Endometrial microvascular endothelial cells (primary cell): Measurements from ENCODE around the gene RET. TPM values are rescaled to one million over a fixed set of nuclear protein-coding genes. Genes with fewer than 3 reads are reported as not detected.

Source experiments
- in situ Hi-C: cut with HindIII; loops from 2 replicates; pipeline ENCODE4 v1.10.0; 2017; ENCODE audit warnings: low sequenced_read_pairs, low pct_unique_long_range_greater_than_20kb; ENCODE audit errors: inconsistent ontology term
- total RNA-seq: library from RNA; depleted of rRNA; stranded (reverse); fragments of >200 nt; gene quantifications from one replicate; pipeline ENCODE4 v1.2.3, GENCODE V29; 2015; ENCODE audit errors: inconsistent ontology term

The RET gene
- total RNA-seq, 1 donor from 2014 or later = not detected

DNA sequence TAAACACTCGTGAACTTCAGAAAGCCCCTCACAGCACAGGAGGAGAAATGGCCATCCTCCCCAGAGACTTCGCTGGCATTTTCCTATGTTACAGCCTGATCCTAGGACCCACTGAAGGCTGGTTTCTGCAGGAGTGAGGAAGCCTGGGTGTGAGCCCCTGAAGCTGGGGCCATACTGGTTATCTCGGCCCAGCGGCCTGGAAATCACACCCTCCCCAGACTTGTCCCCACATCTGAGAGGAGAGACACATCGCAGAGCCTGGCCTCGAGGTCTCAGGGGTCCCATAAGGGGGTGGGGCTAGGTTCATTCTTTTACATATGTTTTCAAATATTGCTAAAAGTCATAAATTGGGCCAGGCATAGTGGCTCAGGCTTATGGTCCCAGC lies 17.5 kb upstream of the RET start:
- in situ Hi-C loops = no loop called here

DNA sequence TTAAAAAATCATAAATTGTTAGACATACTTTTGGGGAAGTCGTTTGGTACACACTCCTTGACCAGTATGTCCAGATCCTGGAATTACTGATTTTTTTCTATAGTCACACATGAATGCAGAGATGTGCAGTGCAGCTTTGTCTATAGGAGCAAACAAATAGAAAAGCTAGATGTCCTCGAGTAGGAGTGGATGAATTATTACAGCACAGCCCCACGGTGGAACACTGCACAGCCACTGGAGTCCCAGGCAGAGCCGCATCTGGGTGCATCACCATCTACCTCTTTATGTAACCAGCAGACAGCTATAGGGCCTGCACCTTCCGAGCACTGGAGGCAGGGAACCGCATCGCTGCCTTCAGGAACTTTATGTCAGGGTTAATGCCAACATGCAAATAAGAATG lies 17.0 kb upstream of the RET start:
- in situ Hi-C loops = no loop called here

DNA sequence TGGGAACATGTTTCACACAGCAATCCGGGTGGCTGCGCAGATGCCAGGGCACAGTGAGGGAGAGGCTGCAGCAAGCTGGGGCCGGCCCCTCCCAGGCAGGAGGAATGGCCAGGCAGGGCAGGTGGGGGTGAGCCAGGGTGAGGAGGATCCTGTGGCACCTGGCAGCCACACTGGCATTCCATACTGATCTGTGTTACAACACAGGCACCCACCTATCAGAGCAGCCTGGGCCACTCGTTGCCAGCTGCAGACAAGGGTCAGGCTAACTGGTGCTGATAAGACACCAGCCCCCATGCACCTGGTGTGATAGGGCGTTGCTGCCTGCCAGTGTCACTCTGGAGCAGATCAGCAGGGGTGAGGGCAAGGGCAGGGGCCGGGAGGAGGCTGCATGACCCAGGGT lies 16.6 kb upstream of the RET start:
- in situ Hi-C loops = no loop called here

DNA sequence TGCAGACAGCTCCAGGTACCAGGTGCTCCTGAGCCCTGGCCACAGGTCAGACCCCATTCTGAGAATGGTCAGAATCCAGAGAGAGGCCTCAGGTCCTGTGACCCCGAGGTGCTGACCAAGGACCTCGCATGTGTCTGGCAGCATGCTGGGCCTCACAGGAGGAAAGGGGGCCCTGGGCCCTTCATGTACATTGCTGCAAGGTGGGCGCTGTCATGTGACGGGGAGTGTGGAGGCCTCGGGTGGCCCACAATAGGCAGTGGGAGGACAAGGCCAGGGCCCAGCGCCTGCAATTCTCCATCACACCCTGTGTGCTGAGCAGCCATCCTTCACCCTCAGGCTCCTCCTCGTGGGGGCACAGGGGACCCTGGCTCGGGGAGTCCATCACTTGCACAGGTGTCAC lies 15.5 kb upstream of the RET start:
- in situ Hi-C loops = no loop called here

DNA sequence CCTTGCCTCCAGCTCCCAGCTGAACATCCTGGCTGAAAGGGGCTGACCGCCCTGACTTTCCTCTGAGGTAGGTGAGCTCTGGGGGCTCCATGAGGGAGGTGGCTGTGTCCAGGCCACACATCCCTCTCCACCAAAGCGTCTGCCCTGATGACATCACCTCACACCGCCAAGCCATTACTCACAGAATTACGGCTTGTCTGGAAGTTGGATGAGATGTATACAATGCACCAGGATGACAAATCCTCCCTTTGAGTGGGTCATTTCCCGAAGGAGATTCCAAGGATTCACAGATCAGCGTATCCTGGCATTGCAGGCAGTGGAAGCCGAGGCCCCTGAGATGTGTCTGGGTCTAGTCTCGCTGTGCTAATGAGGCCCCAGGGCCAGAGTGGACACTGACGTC lies 15.1 kb upstream of the RET start:
- in situ Hi-C loops = no loop called here

DNA sequence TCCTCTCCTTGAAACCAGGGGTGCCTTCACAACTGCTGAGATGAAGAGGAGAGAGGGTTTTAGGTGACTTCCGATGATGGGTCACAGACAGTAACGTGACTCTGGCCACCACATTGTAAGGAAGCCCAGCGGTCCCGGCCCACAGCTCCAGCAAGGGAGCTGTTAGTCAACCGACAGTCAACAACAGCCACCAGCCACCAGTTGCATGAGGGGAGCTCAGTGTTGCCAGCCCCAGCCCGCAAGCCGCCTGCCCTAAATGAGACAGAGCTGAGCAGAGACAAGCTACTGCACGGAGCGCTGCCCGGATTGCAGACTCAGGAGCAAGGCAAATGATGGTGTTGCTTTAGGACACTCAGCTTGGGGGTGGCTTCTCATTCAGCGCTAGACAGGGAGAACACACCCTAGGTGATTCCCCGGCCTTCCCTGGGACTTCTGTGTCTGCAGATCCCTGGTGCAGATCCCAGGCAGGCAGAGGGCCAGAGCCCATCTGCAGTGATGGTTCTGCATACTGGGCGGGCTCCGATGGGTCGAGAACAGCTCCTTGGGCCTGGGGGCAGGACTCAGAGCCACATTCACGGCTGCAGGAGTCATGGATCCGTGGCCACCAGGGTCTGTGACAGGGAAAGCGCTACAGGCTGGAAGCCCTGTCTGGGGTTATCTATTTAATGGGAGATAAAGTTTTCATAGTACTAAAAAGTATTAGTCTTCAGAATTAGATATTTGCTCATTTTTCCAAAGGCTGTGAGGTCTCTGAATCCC lies 14.3 kb upstream of the RET start:
- in situ Hi-C loops = no loop called here

DNA sequence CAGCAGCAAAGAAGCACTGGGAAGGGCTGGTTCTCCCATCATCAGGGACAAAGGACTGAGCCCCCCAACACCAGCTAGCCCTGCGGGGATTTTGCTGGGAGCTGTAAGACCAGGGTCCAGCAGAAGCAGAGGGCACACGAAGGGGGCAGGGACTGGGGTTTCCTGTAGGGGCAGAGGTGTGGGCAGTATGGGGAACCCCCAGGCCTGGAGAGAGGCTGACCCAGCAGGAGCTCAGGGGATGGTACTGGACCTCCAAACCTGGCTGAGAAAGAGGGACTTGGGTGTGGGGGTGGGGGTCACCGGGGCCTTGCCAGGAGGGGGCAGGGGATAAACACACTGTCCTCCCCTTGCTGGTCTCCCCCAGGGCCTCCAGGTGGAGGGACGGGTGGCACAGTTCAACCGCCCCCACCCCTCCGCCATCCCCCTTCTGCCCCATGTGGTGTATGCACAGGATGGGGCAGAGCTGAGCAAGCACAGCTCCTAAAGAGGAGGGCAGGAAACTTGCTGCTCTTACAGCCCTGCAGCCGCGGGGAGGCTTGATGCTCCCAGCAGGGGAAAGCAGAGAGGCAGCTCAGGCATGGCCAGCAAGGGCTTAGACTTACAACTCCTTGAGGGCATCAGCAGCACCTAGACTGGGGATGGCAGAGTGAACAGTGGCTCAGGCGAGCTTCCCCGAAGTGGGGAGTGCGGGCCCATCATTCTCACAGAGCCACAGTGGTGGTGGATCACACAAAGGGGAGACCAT lies 12.4 kb upstream of the RET start:
- in situ Hi-C loops = no loop called here

DNA sequence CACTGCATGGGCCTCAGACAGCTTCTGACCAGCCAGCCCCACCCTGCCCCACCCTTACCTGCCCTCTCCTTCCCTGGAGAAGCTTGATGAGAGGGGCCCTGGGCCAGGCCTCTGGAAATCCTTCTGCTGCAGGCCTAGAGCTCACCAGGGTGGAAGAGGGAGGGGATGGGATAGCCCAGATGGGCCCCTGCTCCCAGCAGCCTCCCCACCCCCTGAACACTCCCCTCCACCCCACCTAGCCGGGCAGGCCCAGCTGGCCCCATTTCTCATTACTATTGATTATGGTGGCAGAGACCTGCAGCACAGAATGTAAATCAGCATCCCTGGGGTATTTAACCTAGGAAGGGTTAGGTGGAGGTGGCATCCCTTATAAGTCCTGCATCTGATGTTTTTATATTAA lies 11.6 kb upstream of the RET start:
- in situ Hi-C loops = no loop called here

DNA sequence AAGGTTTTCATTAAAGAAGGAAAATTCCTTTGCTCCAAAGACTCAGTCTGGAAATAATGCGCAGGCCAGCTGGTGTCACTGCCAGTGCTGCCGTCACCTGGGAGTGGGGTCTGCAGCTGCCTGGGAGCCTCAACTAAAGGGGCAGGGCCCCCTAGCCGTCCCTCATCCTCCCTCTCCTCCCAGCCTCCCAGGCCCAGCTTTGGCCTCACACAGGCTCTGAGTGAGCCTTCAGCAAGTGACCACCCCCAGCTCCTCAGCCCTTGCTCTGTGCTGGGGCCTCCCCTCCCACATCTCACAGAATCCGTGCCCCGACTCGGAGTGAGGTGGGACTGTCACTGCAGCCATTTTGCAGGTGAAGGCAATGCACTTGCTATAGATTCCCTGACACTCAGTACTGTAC lies 11.1 kb upstream of the RET start:
- in situ Hi-C loops = no loop called here

DNA sequence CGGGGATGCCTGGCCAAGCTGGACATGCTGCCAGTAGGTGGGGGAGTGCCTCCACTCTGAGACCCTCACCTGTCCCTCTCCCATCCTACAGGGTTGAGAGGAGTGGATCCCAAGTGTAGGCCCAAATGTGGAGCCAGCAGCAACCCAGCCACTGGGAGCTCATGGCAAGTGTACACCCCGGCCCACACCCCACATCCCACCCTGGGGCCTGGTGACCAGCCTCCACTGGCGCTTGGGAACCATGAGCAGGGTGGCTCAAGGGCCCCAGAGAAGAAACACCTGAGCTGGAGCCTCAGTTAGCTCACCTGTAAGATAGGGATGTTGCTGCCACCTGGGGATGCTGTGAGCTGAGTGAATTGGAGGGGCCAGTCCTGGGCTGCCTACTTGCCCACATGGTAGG lies 10.4 kb upstream of the RET start:
- in situ Hi-C loops = no loop called here

DNA sequence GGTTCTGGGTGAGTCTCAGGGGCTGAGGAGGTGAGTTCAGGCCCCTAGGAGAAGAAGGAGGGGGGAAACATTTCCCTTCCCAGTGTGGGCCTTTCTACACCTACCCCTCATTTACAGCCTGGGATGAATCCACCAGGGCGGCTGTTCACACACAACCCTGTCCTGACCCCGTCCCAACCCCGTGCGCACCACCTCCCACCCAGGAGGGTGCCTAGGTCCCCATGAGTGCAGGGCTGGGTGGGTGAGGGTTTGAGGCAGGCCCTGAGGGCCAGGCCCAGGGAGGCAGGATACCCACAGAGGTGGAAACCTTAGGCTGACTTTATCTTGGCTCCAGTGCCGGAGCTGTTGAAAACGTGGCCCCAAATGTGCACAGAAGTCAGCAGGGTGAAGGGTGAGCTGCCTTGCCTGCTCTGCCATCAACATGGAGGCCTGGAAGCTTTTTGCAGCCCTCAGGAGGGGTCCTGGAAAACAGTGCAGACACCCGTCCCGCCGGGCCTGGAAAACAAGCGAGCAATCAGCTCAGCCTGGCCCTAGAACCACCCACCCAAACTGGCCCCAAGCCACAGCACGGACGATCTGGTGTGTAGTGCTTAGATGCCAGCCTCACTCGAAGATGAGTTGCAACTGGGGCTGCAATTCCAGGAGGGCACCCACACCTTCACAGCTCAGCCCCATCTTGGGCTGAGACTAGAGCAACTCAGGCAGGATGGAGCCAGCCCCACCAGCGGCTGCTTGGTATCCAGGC lies 9.3 kb upstream of the RET start:
- in situ Hi-C loops = no loop called here

DNA sequence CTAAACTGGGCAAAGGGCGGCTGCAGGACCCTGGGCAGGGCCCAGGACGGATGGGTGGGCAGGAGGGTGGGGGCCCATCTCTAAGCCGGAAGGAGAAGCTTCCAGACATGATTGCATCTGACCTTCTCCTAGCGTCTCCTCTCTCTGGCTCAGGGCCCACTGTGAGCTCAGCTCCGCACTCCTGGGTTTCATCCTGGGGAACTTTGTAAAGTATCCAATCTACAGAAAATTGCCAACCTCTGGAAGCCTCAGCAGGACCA lies 8.8 kb upstream of the RET start:
- in situ Hi-C loops = no loop called here

DNA sequence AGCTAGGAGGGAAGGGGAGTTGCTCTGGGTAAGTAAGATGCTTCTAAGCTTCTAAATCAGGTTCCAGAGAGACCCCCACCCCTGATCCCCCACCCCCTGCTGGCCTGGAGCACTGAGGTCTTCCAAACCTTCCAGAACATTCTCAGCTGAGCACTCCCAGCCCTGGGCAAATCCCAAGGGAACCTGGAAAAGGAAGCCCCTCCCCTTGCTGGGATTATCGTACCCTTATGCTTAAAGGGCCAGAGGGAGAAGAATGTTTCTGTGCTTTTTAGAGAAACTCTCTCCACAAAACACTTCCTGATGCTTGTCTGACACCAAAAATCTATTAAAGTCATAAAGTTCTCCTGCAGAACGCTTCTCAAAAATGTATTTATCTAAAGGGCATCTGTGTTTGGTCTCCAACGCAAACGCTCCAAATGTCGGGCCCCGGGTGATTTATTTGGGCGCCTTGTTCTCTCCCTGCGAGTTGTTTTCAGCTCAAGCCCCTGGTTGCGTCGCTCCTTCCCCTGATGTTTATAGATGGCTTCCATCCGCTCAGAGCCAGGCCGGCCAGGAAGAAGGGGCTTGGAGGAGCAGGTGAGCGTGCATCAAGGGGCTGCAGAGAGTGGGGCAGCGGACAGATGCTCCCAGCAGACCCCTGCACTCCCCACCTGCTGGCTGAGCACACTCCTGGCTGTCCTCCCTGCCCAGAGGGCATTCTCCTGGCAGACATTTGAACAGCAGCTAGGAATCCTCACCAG lies 8.2 kb upstream of the RET start:
- in situ Hi-C loops = no loop called here

DNA sequence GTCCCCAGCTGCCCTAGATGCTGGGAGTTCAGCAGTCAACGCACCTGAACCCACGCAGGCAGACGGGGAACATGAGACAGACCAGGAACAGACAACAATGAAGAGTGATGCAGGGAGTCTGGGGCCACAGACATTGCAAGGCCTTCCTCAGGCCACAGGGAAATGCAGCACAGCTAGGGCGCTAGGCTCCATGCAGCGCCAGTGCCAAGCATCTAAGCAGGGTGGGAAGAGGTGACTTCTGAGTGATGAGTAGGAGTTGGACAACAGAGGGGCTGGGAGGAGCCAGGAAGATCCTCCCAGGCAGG lies 7.7 kb upstream of the RET start:
- in situ Hi-C loops = no loop called here

DNA sequence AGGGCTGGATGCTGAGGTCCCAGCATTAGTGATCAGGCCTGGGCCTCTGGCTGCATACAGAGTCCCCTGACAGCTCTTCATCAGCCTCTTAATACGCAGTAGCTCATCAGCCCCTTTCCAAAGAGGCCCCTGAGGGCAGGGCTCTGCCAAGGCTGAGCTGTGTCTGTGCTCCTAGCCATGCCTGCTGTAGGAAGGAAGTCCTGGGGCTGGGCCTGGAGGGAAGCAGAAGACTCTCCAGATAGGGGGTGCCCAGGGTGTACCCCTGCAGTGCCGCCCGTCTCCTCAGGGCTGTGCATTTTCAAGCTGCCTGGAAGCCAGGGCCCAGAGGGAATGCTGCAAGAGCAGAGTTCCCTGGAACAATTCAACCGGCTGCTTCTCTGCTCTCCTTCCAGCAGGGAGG lies 7.3 kb upstream of the RET start:
- in situ Hi-C loops = no loop called here

DNA sequence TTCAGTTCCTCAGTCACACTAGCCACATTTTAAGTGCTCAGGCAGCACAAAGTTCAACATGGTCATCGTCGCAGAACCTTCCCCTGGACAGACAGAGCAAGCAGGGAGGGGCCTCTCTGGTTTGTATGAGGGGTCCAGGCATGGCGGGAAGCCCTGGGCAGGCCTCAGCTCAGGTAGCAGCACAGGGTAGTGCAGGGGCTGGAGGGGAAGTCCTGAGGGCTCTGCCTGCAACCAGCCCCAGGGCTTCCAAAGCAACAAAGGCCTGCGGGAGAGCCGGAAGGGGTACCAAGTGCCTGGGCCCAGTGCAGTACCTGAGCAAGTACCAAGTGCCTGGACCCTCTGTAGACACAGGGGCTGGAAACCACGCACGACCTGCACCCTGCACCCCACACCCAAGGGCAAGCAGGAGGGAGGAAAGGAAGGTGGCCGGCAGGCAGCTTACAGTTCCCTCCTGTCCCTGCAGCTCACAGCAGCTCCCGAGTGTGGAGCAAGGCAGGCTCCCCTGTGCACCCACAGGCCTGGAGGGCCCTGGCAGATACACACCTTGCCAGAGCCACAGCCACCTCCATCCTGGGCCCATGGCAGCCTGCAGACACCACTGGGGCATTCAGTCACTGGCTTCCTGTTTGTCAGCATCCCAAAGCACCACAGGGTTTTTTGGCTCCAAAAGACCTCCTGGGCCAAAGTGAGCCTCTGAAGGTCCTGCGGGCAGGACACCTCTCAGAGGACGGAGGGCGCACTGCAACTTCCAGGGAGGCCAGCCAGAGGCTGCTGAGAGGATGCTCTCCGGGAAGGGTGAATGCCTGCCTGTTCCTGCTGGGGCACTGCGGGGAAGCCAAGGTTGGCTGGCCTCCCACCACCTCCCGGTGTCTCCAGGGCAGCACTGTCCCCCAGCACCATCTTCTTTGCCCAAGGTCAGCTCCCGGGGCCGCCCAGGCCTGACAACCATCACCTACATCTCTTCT lies 6.5 kb upstream of the RET start:
- in situ Hi-C loops = no loop called here

DNA sequence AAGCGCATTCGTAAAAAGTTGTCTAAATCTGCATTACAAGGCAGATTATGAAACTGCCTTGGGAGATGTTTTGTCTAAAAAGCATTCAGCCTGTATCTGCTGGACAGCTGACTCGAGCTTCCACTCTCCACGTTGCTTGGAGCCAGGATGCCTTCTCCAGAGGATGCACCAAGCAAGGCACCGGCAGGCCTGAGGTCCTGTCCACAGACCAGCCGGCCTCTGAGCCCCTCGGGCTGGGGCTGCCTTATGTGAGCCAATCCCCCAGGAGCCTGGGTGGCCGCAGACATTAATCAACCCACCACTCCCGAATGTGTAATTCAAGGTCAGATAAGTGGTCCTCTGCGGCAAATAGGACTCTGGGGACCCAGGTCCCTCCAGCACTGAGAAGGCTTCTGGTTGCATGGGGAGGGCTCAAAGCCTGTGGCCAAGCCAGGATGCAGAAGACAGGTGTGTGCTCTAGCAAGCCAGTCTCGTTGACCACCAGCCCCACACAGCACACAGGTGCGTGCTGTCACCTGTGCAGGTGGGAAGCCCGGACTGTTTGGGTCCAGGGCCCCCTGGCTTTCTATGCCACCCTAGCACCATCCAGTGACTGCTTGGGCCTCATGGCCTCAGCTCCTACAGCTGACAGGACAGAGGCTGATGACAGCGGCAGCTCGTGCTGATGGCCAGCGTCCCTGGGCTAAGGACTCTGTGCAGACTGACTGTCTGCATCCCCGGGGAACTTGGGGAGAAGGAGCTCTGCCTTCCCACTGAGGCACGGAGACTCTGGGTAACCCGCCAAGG lies 4.8 kb upstream of the RET start:
- in situ Hi-C loops = no loop called here

DNA sequence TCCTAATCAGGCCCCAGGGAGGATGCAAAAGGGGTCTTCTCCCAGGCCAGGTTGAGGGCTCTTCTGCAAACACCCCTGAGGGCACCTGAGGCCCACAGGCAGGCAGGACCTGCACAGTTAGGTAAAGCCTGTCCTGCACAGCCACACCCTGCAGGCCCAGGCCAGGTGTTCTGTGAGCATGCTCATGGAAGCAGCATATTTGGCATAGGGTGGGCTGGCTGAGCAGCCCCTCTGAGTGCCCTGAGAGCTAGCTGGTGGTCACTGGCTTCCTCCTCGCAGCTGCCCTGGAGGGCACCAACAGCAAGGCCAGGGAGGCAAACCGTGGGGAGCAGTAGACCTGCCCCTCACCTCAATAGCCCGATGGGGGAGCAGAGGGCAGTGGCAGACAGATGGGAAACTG lies 3.7 kb upstream of the RET start:
- in situ Hi-C loops = no loop called here
